Measurements from ENCODE around the gene GATAD1.

GATAD1 gene

DNA sequence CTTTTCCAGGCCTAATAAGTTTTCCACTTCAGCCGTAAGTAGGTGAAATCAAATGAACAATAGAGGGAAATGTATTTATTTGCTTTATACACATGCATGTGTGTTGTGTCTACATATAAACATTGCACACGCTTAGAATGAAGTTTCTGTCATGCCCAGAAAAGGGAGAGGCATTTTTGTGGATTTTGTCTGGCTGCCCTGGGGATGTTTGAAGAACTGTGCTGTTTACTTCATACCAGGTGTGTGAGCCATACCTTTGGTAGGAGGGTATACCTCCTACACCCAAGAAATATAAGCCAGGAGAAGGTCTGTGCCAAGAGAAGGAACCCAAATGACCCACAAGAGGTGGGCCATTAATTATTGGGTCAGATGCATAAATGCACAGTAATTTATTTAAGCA lies 12.8 kb downstream of the GATAD1 start:
- Histone ChIP-seq H3K9me3 (replicated peaks; ENCODE audit: insufficient read depth, low read length) (no peaks in the 10 kb centered on the region), H3K9ac (ENCODE audit: low read length) (no peak overlapping the region), H2AFZ (ENCODE audit: low read length) (no peak overlapping the region), H3K27ac (ENCODE audit: low read length) (no peak overlapping the region), H3K4me3 (ENCODE audit: low read length) (no peak overlapping the region), H3K36me3 (replicated peaks; ENCODE audit: insufficient read depth, low read length) (no peaks in the 10 kb centered on the region), H3K27me3 (replicated peaks; ENCODE audit: insufficient read depth, low read length) (no peaks in the 10 kb centered on the region), H3K9me2 (replicated peaks; ENCODE audit: insufficient read depth, low read length) (no peaks in the 10 kb centered on the region), H3F3A (ENCODE audit: insufficient read depth, low read length) (no peaks in the 10 kb centered on the region), H3K4me2 (ENCODE audit: low read depth, low read length) (no peak overlapping the region), H3K4me1 (ENCODE audit: low read length) (no peaks in the 10 kb centered on the region), H4K20me1 (ENCODE audit: insufficient read depth, low read length) (no peaks in the 10 kb centered on the region), H3K79me2 (ENCODE audit: low read length) (no peaks in the 10 kb centered on the region)
- TF ChIP-seq EZH2phosphoT487 (IDR thresholded peaks at IDR 0.05; ENCODE audit: low read length): no peak
- TF ChIP-seq EZH2 (optimal IDR thresholded peaks at IDR 0.05; ENCODE audit: low read depth, low read length): no peak
- no peak for TF ChIP-seq CTCF (IDR thresholded peaks at IDR 0.05; ENCODE audit: low read length)
- no peak for DNase-seq

DNA sequence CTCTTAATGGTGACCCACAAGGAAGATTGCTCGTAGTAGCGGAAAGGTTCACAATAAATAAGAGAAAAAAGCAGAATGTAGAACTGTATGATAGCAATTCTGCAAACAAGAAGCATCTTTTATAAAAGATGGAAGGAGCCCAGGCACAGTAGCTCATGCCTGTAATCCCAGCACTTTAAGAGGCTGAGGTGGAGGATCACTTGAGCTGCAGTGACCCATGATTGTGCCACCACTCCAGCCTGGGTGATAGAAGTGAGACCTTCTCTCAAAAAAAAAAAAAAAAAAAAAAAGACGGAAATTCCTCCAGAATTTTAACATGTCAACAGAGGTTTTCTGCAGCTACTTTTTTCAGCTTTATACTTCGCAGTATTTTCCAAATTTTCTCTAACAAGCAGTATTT lies 13.2 kb downstream of the GATAD1 start:
- no peaks in the 10 kb centered on the region for H3K9me2 ChIP-seq (replicated peaks; ENCODE audit: insufficient read depth, low read length)
- H3K4me3 ChIP-seq (ENCODE audit: low read length): no peak overlapping the region
- H3K9me3 ChIP-seq (replicated peaks; ENCODE audit: insufficient read depth, low read length): no peaks in the 10 kb centered on the region
- no peaks in the 10 kb centered on the region for H3F3A ChIP-seq (ENCODE audit: insufficient read depth, low read length)
- H3K79me2 ChIP-seq (ENCODE audit: low read length): no peaks in the 10 kb centered on the region
- H3K9ac ChIP-seq (ENCODE audit: low read length): no peak overlapping the region
- no peaks in the 10 kb centered on the region for H3K36me3 ChIP-seq (replicated peaks; ENCODE audit: insufficient read depth, low read length)
- H2AFZ ChIP-seq (ENCODE audit: low read length): no peak overlapping the region
- no peak overlapping the region for H3K4me2 ChIP-seq (ENCODE audit: low read depth, low read length)
- no peaks in the 10 kb centered on the region for H3K27me3 ChIP-seq (replicated peaks; ENCODE audit: insufficient read depth, low read length)
- no peaks in the 10 kb centered on the region for H3K4me1 ChIP-seq (ENCODE audit: low read length)
- DNase-seq: no peak
- no peaks in the 10 kb centered on the region for H4K20me1 ChIP-seq (ENCODE audit: insufficient read depth, low read length)
- no peak overlapping the region for H3K27ac ChIP-seq (ENCODE audit: low read length)
- TF ChIP-seq EZH2 (optimal IDR thresholded peaks at IDR 0.05; ENCODE audit: low read depth, low read length) (no peak), EZH2phosphoT487 (IDR thresholded peaks at IDR 0.05; ENCODE audit: low read length) (no peak), CTCF (IDR thresholded peaks at IDR 0.05; ENCODE audit: low read length) (no peak)

- no peaks in the 10 kb centered on the region for H3K36me3 ChIP-seq (replicated peaks; ENCODE audit: insufficient read depth, low read length)
- no peak overlapping the region for H3K4me3 ChIP-seq (ENCODE audit: low read length)
- no peak overlapping the region for H3K27ac ChIP-seq (ENCODE audit: low read length)
- H3K4me2 ChIP-seq (ENCODE audit: low read depth, low read length): no peak overlapping the region
- no peaks in the 10 kb centered on the region for H3K79me2 ChIP-seq (ENCODE audit: low read length)
- DNase-seq: peak; percentile 39
- H3K4me1 ChIP-seq (ENCODE audit: low read length): no peaks in the 10 kb centered on the region
- H3K27me3 ChIP-seq (replicated peaks; ENCODE audit: insufficient read depth, low read length): no peaks in the 10 kb centered on the region
- no peaks in the 10 kb centered on the region for H3K9me2 ChIP-seq (replicated peaks; ENCODE audit: insufficient read depth, low read length)
- H3K9ac ChIP-seq (ENCODE audit: low read length): no peak overlapping the region
- H4K20me1 ChIP-seq (ENCODE audit: insufficient read depth, low read length): no peaks in the 10 kb centered on the region
- TF ChIP-seq CTCF (IDR thresholded peaks at IDR 0.05; ENCODE audit: low read length) (peak; percentile 80), EZH2 (optimal IDR thresholded peaks at IDR 0.05; ENCODE audit: low read depth, low read length) (no peak), EZH2phosphoT487 (IDR thresholded peaks at IDR 0.05; ENCODE audit: low read length) (no peak)
- H2AFZ ChIP-seq (ENCODE audit: low read length): no peak overlapping the region
- no peaks in the 10 kb centered on the region for H3F3A ChIP-seq (ENCODE audit: insufficient read depth, low read length)
- H3K9me3 ChIP-seq (replicated peaks; ENCODE audit: insufficient read depth, low read length): no peaks in the 10 kb centered on the region
Observed at GRCh38 chr7:92461027-92462003, 14.0 kb downstream of the GATAD1 start.
